Breast epithelium (tissue), 3 donors: ENCODE measurements around the gene ABCF1.

Experiments
- POLR2A ChIP-seq: fragments of 450-650 bp; IDR thresholded peaks from one replicate; pipeline ENCODE4 v1.6.1; 2016; ENCODE audit warnings: antibody characterized with exemption, mild to moderate bottlenecking, moderate library complexity
- TF ChIP-seq, protein P1 (sequence below), 3 donors: fragments of 450-650 bp; IDR thresholded peaks; one replicate each; pipeline ENCODE4 v1.5.1; 2016 to 2017; ENCODE audit warnings: antibody characterized with exemption in 3 of 3, mild to moderate bottlenecking in 3 of 3, moderate library complexity in 3 of 3

DNA sequence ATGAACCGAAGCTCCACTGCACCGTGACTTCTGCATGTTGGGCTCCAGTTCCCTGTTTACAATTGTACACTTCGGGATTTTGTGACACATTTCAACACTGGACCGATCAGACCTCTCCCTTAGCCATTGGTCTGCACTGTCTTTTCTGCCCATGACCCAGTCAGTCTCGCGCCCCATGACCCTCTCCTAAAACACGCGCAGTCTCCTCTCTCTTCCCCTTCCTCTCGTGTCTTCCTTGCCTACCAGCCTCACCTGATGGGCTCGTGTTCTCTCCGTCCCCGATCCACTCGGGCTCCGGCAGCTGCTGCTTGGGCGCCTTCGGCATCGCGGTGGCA, 535 bp upstream of the ABCF1 start:
- TF ChIP-seq, protein P1, sequence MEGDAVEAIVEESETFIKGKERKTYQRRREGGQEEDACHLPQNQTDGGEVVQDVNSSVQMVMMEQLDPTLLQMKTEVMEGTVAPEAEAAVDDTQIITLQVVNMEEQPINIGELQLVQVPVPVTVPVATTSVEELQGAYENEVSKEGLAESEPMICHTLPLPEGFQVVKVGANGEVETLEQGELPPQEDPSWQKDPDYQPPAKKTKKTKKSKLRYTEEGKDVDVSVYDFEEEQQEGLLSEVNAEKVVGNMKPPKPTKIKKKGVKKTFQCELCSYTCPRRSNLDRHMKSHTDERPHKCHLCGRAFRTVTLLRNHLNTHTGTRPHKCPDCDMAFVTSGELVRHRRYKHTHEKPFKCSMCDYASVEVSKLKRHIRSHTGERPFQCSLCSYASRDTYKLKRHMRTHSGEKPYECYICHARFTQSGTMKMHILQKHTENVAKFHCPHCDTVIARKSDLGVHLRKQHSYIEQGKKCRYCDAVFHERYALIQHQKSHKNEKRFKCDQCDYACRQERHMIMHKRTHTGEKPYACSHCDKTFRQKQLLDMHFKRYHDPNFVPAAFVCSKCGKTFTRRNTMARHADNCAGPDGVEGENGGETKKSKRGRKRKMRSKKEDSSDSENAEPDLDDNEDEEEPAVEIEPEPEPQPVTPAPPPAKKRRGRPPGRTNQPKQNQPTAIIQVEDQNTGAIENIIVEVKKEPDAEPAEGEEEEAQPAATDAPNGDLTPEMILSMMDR (IDR thresholded peaks at IDR 0.05) = no peak
- no peak for TF ChIP-seq POLR2A
